HepG2 (cell line): ENCODE results near the gene NSUN6.

Source experiments
- PAX8 ChIP-seq: sonication (generic); formaldehyde crosslinking; IDR thresholded peaks from 2 replicates; pipeline ENCODE4 v1.8.0; 2022; ENCODE audit warnings: mild to moderate bottlenecking, missing genetic modification reagents, borderline replicate concordance
- TF ChIP-seq, protein P1 (sequence below): sonication (generic); formaldehyde crosslinking; IDR thresholded peaks from 2 replicates; pipeline ENCODE4 v1.8.0; 2022; ENCODE audit warnings: low read depth, missing genetic modification reagents
- TF ChIP-seq, protein P2 (sequence below): sonication (generic); formaldehyde crosslinking; IDR thresholded peaks from 2 replicates; pipeline ENCODE4 v1.4.0; 2020; ENCODE audit warnings: mild to moderate bottlenecking, missing genetic modification reagents

DNA sequence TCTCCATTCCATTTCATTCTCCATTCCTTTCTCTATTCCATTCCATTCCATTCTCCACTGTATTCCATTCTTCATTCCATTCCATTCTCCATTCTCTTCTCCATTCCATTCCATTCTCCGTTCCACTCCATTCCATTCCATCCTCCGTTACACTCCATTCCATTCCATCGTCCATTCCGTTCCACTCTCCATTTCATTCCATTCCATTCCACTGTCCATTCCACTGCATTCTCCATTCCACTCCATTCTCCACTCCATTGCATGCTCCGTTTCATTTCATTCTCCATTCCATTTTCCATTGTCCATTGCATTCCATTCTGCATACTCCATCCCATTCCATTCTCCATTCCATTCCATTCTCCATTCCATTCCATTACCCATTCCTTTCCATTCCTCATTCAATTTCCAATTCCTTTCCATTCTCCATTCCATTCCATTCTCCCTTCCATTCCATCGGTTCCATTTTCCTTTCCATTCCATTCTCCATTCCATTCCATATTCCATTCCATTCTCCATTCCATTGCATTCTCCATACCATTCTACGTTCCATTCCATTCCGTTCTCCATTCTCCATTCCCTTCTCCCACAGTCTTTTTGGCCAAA is 78.3 kb downstream of the NSUN6 start:
- TF ChIP-seq, protein P1, sequence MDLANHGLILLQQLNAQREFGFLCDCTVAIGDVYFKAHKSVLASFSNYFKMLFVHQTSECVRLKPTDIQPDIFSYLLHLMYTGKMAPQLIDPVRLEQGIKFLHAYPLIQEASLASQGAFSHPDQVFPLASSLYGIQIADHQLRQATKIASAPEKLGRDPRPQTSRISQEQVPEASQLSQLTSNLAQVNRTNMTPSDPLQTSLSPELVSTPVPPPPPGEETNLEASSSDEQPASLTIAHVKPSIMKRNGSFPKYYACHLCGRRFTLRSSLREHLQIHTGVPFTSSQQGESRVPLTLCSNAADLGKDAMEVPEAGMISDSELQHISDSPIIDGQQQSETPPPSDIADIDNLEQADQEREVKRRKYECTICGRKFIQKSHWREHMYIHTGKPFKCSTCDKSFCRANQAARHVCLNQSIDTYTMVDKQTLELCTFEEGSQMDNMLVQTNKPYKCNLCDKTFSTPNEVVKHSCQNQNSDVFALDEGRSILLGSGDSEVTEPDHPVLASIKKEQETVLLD (CRISPR knock-in tag): no peak
- TF ChIP-seq PAX8 (CRISPR knock-in tag): no peak
- TF ChIP-seq, protein P2, sequence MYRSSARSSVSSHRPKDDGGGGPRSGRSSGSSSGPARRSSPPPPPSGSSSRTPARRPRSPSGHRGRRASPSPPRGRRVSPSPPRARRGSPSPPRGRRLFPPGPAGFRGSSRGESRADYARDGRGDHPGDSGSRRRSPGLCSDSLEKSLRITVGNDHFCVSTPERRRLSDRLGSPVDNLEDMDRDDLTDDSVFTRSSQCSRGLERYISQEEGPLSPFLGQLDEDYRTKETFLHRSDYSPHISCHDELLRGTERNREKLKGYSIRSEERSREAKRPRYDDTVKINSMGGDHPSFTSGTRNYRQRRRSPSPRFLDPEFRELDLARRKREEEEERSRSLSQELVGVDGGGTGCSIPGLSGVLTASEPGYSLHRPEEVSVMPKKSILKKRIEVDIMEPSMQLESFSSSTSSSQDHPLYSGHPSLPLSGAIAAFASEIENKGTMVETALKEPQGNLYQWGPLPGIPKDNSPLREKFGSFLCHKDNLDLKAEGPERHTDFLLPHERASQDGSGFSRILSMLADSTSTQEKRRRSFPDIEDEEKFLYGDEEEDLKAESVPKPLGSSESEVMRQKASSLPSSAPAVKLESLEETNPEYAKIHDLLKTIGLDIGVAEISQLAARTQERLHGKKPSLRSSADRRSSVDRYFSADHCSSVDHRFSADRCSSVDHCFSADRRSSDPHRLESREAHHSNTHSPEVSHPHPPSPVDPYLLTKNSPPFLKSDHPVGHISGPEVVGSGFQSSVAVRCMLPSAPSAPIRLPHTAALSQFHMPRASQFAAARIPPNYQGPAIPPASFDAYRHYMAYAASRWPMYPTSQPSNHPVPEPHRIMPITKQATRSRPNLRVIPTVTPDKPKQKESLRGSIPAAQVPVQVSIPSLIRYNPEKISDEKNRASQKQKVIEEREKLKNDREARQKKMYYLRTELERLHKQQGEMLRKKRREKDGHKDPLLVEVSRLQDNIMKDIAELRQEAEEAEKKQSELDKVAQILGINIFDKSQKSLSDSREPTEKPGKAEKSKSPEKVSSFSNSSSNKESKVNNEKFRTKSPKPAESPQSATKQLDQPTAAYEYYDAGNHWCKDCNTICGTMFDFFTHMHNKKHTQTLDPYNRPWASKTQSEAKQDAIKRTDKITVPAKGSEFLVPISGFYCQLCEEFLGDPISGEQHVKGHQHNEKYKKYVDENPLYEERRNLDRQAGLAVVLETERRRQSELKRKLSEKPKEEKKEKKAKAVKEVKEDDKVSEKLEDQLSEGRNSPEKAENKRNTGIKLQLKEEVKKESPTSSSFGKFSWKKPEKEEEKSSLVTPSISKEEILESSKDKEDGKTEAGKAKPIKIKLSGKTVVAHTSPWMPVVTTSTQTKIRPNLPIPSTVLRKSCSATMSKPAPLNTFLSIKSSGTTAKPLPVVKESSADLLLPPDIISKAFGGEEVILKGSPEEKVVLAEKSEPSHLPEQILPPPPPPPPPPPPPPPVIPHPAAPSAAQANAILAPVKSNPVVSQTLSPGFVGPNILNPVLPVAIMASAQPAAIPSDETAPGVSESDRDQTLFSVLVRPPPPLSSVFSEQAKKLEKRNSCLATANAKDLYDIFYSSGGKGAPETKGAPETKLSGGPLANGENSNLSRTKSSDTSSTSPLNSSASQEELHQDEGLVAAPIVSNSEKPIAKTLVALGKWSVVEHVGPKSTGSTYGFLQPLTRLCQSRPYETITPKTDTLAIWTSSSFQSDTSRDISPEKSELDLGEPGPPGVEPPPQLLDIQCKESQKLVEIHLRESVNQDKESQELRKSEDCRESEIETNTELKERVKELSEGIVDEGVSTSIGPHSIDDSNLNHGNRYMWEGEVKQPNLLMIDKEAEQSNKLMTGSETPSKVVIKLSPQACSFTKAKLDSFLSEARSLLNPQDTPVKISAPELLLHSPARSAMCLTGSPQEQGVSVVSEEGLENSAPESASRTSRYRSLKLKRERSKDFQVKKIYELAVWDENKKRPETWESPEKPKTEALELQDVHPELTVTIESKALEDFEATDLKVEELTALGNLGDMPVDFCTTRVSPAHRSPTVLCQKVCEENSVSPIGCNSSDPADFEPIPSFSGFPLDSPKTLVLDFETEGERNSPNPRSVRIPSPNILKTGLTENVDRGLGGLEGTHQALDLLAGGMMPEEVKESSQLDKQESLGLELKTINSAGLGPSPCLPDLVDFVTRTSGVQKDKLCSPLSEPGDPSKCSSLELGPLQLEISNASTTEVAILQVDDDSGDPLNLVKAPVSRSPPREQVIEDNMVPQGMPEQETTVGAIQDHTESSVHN (CRISPR knock-in tag): no peak
